Tibial nerve (tissue), 4 donors: ENCODE measurements around the gene KCNK7. TPM values are rescaled to one million over a fixed set of nuclear protein-coding genes. Genes with fewer than 3 reads are reported as not detected.

Source experiments
- DNase-seq, 2 donors: peaks; one replicate each; pipeline ENCODE4 v3.0.0-alpha.2; 2019; ENCODE audit warnings: low spot score in 2 of 2
- H3K27ac ChIP-seq, 4 donors: fragments of 200-600 bp; sonication (generic) in 3 of 4; one replicate each; pipeline ENCODE4 v1.5.1; 2017 to 2019; ENCODE audit warnings: mild to moderate bottlenecking in 1 of 4
- H3K27me3 ChIP-seq, 2 donors: fragments of 200-600 bp; sonication (generic) in 1 of 2; one replicate each; pipeline versions ENCODE4 v1.5.1 to v1.6.0; 2017 to 2019
- H3K36me3 ChIP-seq, 3 donors: fragments of 200-600 bp; sonication (generic); one replicate each; pipeline ENCODE4 v1.5.1; 2018 to 2019
- H3K4me1 ChIP-seq, 4 donors: fragments of 200-600 bp; sonication (generic) in 3 of 4; one replicate each; pipeline ENCODE4 v1.5.1; 2017 to 2019
- H3K4me3 ChIP-seq, 4 donors: fragments of 200-600 bp; sonication (generic) in 3 of 4; one replicate each; pipeline ENCODE4 v1.5.1; 2017 to 2019; ENCODE audit warnings: mild to moderate bottlenecking in 1 of 4, moderate library complexity in 1 of 4
- H3K9me3 ChIP-seq, 4 donors: fragments of 200-600 bp; sonication (generic) in 3 of 4; one replicate each; pipeline ENCODE4 v1.5.1; 2017 to 2019
- CTCF ChIP-seq, 5 experiments: fragments of 200-600 bp in 3 of 5; fragments of 450-650 bp in 2 of 5; sonication (generic) in 3 of 5; IDR thresholded peaks; one replicate each; pipeline ENCODE4 v1.5.1; 2016 to 2019; ENCODE audit warnings: antibody characterized with exemption in 5 of 5, mild to moderate bottlenecking in 3 of 5, moderate library complexity in 2 of 5
- EP300 ChIP-seq, 2 donors: sonication (generic); formaldehyde crosslinking; IDR thresholded peaks; one replicate each; pipeline ENCODE4 v1.6.1; 2017; ENCODE audit warnings: antibody characterized with exemption in 2 of 2, mild to moderate bottlenecking in 1 of 2
- POLR2A ChIP-seq, 2 donors: fragments of 450-650 bp; IDR thresholded peaks; one replicate each; pipeline ENCODE4 v1.6.1; 2017; ENCODE audit warnings: antibody characterized with exemption in 2 of 2, mild to moderate bottlenecking in 2 of 2, moderate library complexity in 2 of 2
- WGBS, 2 donors: methylation state at CpG; one replicate each; pipeline ENCODE4 v1.1.5; 2018; 5-methylcytosine and 5-hydroxymethylcytosine counted together
- total RNA-seq, 4 donors: library from RNA; depleted of rRNA; stranded (reverse); fragments of >200 nt; gene quantifications; one replicate each; pipeline ENCODE4 v1.1.0, GENCODE V29; 2016

The KCNK7 gene
- total RNA-seq, 4 donors from 2014 or later: 0.63 to 3.3 (median 1.2) TPM; not detected in 1

GRCh38 chr11:65574811-65575567 lies 20.6 kb downstream of the KCNK7 start:
- H3K4me3 ChIP-seq: peak overlapping the region; percentile 53 to 81 (median 60)
- TF ChIP-seq POLR2A (IDR thresholded peaks at IDR 0.05) (no peak), EP300 (IDR thresholded peaks at IDR 0.05) (peak in 1 of 2 donors; percentile 27)
- DNase-seq: no peak
- H3K4me1 ChIP-seq: peaks cover 0 to 77% (median 65%) of the 10 kb centered on the region in 4 donors
- peak overlapping the region; percentile 75 to 95 (median 94) for H3K27ac ChIP-seq
- no peaks in the 10 kb centered on the region for H3K27me3 ChIP-seq
- no peaks in the 10 kb centered on the region for H3K9me3 ChIP-seq
- 24 to 25% methylated on average over 25 to 26 of the region's 28 CpGs for WGBS, 2 donors
- peaks cover 0 to 12% (median 3%) of the 10 kb centered on the region in 3 donors for H3K36me3 ChIP-seq

GRCh38 chr11:65574109-65574810 lies 21.3 kb downstream of the KCNK7 start:
- Histone ChIP-seq H3K4me3 (peak overlapping the region; percentile 53 to 81 (median 60)), H3K27ac (peak overlapping the region; percentile 75 to 95 (median 94)), H3K4me1 (peaks cover 0 to 80% (median 67%) of the 10 kb centered on the region in 4 donors), H3K9me3 (no peaks in the 10 kb centered on the region), H3K27me3 (no peaks in the 10 kb centered on the region), H3K36me3 (peaks cover 0 to 5% (median 0%) of the 10 kb centered on the region in 3 donors)
- 1 to 3% methylated on average over 11 to 57 of the region's 67 CpGs for WGBS, 2 donors
- DNase-seq: peak; percentile 69 to 76
- TF ChIP-seq CTCF (IDR thresholded peaks at IDR 0.05) (peak; percentile 96 to 99 (median 98)), POLR2A (IDR thresholded peaks at IDR 0.05) (no peak), EP300 (IDR thresholded peaks at IDR 0.05) (peak; percentile 56 to 92)

GRCh38 chr11:65573391-65574079 lies 22.1 kb downstream of the KCNK7 start:
- DNase-seq: no peak
- 17 to 28% methylated on average over 20 to 21 of the region's 22 CpGs for WGBS, 2 donors
- no peaks in the 10 kb centered on the region for H3K36me3 ChIP-seq
- peak overlapping the region; percentile 68 to 95 (median 94) for H3K27ac ChIP-seq
- peak overlapping the region; percentile 52 to 81 (median 56) for H3K4me3 ChIP-seq
- TF ChIP-seq EP300 (IDR thresholded peaks at IDR 0.05) (no peak), POLR2A (IDR thresholded peaks at IDR 0.05) (no peak), CTCF (IDR thresholded peaks at IDR 0.05) (no peak)
- H3K4me1 ChIP-seq: peaks cover 0 to 80% (median 72%) of the 10 kb centered on the region in 4 donors
- no peaks in the 10 kb centered on the region for H3K9me3 ChIP-seq
- H3K27me3 ChIP-seq: no peaks in the 10 kb centered on the region

GRCh38 chr11:65572356-65573051 lies 23.1 kb downstream of the KCNK7 start, which contains the start of gene FAM89B:
Gene FAM89B (plus strand): TSS chr11:65572538. CDS start chr11:65572670, 132 bp downstream.
- peak; percentile 92 to 94 for DNase-seq
- Histone ChIP-seq H3K4me1 (peaks cover 0 to 80% (median 68%) of the 10 kb centered on the region in 4 donors), H3K4me3 (peak within 1 kb of the TSS; percentile 60 to 88 (median 71)), H3K27me3 (no peaks in the 10 kb centered on the region), H3K9me3 (no peaks in the 10 kb centered on the region), H3K27ac (peak within 1 kb of the TSS; percentile 68 to 95 (median 94)), H3K36me3 (no peaks in the 10 kb centered on the region)
- TF ChIP-seq EP300 (IDR thresholded peaks at IDR 0.05): peak in 1 of 2 donors; percentile 70
- TF ChIP-seq POLR2A (IDR thresholded peaks at IDR 0.05): peak in 1 of 2 donors; percentile 74
- peak in 1 of 5 experiments; percentile 28 for TF ChIP-seq CTCF (IDR thresholded peaks at IDR 0.05)
- WGBS, 2 donors: 0 to 1% methylated on average over 28 to 30 of the region's 86 CpGs

GRCh38 chr11:65571940-65572339 lies 23.7 kb downstream of the KCNK7 start:
- H3K27ac ChIP-seq: peak overlapping the region; percentile 68 to 95 (median 91)

More at GRCh38 chr11:65571940-65572339, 23.7 kb downstream of the KCNK7 start:
- TF ChIP-seq CTCF (IDR thresholded peaks at IDR 0.05) (peak; percentile 16 to 36 (median 23)), EP300 (IDR thresholded peaks at IDR 0.05) (no peak), POLR2A (IDR thresholded peaks at IDR 0.05) (no peak)
- peaks cover 0 to 1% (median 0%) of the 10 kb centered on the region in 3 donors for H3K36me3 ChIP-seq
- no peaks in the 10 kb centered on the region for H3K27me3 ChIP-seq
- no peak for DNase-seq
- 7 to 9% methylated on average over 11 of the region's 11 CpGs for WGBS, 2 donors
- peak overlapping the region; percentile 35 to 81 (median 56) for H3K4me3 ChIP-seq
- H3K9me3 ChIP-seq: no peaks in the 10 kb centered on the region
- peaks cover 0 to 80% (median 62%) of the 10 kb centered on the region in 4 donors for H3K4me1 ChIP-seq
